C4-2B (cell line): ENCODE data around the gene TJP1.

Experiments
- ZFX ChIP-seq: fragments of 450-650 bp; IDR thresholded peaks from 2 replicates; pipeline ENCODE4 v1.6.1; 2017
- TF ChIP-seq, protein P1 (sequence below): fragments of 450-650 bp; conservative IDR thresholded peaks from 2 replicates; pipeline ENCODE4 v1.5.1; 2017; ENCODE audit warnings: mild to moderate bottlenecking

DNA sequence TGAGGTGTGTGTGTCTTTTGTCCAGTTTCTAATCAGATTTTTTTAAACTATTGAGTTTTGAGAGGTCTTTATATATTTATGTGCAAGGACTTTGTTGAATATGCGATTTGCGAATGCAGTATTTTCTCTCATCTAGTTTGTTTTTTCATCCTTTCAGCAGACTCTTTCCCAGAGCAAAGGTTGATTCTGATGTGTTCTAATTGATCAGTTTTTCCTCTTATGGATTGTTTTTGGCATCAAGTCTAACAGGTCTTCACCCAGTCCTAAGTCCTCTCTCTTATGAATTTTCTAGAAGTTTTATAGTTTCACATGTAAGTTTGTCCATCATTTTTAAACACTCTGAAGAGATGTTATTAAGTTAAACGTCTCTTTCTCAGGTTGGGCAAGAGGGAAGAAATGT, 17.8 kb upstream of the TJP1 start:
- TF ChIP-seq, protein P1, sequence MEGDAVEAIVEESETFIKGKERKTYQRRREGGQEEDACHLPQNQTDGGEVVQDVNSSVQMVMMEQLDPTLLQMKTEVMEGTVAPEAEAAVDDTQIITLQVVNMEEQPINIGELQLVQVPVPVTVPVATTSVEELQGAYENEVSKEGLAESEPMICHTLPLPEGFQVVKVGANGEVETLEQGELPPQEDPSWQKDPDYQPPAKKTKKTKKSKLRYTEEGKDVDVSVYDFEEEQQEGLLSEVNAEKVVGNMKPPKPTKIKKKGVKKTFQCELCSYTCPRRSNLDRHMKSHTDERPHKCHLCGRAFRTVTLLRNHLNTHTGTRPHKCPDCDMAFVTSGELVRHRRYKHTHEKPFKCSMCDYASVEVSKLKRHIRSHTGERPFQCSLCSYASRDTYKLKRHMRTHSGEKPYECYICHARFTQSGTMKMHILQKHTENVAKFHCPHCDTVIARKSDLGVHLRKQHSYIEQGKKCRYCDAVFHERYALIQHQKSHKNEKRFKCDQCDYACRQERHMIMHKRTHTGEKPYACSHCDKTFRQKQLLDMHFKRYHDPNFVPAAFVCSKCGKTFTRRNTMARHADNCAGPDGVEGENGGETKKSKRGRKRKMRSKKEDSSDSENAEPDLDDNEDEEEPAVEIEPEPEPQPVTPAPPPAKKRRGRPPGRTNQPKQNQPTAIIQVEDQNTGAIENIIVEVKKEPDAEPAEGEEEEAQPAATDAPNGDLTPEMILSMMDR = no peak
- no peak for TF ChIP-seq ZFX
